Effector memory CD8-positive, alpha-beta T cell (primary cell): Measurements from ENCODE around the gene TMEM39A.
A peak's percentile ranks its signal among the peaks of the same experiment; 100 is the strongest.

Source experiments
- ATAC-seq: fragments of 150-1000 bp; cut with Tn5 transposase; replicated peaks from 2 replicates; pipeline ENCODE4 v1.10.0; 2021; ENCODE audit warnings: mild to moderate bottlenecking, moderate library complexity
- DNase-seq, 3 experiments: peaks; one replicate each; pipeline ENCODE4 v3.0.0; 2021
- H3K27ac Mint-ChIP-seq, 2 donors: one replicate each; pipeline ENCODE4 v1.8.0; 2022; ENCODE audit warnings: mild to moderate bottlenecking in 2 of 2, mixed read lengths in 2 of 2, moderate library complexity in 2 of 2
- H3K27me3 Mint-ChIP-seq, 2 donors: one replicate each; pipeline ENCODE4 v1.8.0; 2022; ENCODE audit warnings: mixed read lengths in 2 of 2
- H3K36me3 Mint-ChIP-seq: one replicate; pipeline ENCODE4 v1.8.0; 2022; ENCODE audit warnings: mild to moderate bottlenecking, moderate library complexity, mixed read lengths; ENCODE audit not compliant: insufficient read depth
- H3K4me1 Mint-ChIP-seq, 2 donors: one replicate each; pipeline ENCODE4 v1.8.0; 2022; ENCODE audit warnings: low read depth in 2 of 2, mixed read lengths in 2 of 2
- H3K4me3 Mint-ChIP-seq, 2 donors: one replicate each; pipeline ENCODE4 v1.8.0; 2022; ENCODE audit warnings: mild to moderate bottlenecking in 2 of 2, mixed read lengths in 2 of 2, moderate library complexity in 2 of 2
- H3K9me3 Mint-ChIP-seq, 2 donors: one replicate each; pipeline ENCODE4 v1.8.0; 2022; ENCODE audit warnings: mixed read lengths in 2 of 2

TMEM39A gene

GRCh38 chr3:119490153-119490552 is 26.7 kb upstream of the TMEM39A start:
- peaks cover 22% of the 10 kb centered on the region for H3K36me3 Mint-ChIP-seq
- DNase-seq (no peak), ATAC-seq (no peak)
- H3K9me3 Mint-ChIP-seq: no peaks in the 10 kb centered on the region
- no peaks in the 10 kb centered on the region for H3K27me3 Mint-ChIP-seq
- H3K4me3 Mint-ChIP-seq: no peak overlapping the region
- H3K4me1 Mint-ChIP-seq: no peaks in the 10 kb centered on the region
- peak overlapping the region in 1 of 2 donors; percentile 14 for H3K27ac Mint-ChIP-seq

- ATAC-seq (no peak), DNase-seq (no peak)
- Mint-ChIP-seq H3K4me1 (no peaks in the 10 kb centered on the region), H3K27ac (no peak overlapping the region), H3K4me3 (no peak overlapping the region), H3K36me3 (peaks cover 31% of the 10 kb centered on the region), H3K9me3 (no peaks in the 10 kb centered on the region), H3K27me3 (no peaks in the 10 kb centered on the region)
Observed at GRCh38 chr3:119485563-119485962, 22.1 kb upstream of the TMEM39A start.

- ATAC-seq (no peak), DNase-seq (no peak)
- H3K27ac Mint-ChIP-seq: no peak overlapping the region
- no peaks in the 10 kb centered on the region for H3K27me3 Mint-ChIP-seq
- no peak overlapping the region for H3K4me3 Mint-ChIP-seq
- H3K9me3 Mint-ChIP-seq: no peaks in the 10 kb centered on the region
- no peaks in the 10 kb centered on the region for H3K4me1 Mint-ChIP-seq
- peaks cover 46% of the 10 kb centered on the region for H3K36me3 Mint-ChIP-seq
Observed at GRCh38 chr3:119483101-119483500, 19.7 kb upstream of the TMEM39A start.

GRCh38 chr3:119481079-119481478 is 17.7 kb upstream of the TMEM39A start:
- DNase-seq: no peak
- Mint-ChIP-seq H3K27me3 (no peaks in the 10 kb centered on the region), H3K36me3 (peaks cover 41% of the 10 kb centered on the region), H3K4me3 (no peak overlapping the region), H3K9me3 (no peaks in the 10 kb centered on the region), H3K4me1 (peaks cover 0 to 4% of the 10 kb centered on the region in 2 donors), H3K27ac (no peak overlapping the region)
- no peak for ATAC-seq

GRCh38 chr3:119470866-119471265 is 7.5 kb upstream of the TMEM39A start:
- ATAC-seq (no peak), DNase-seq (no peak)
- Mint-ChIP-seq H3K27me3 (no peaks in the 10 kb centered on the region), H3K9me3 (no peaks in the 10 kb centered on the region), H3K36me3 (peaks cover 41% of the 10 kb centered on the region), H3K27ac (peak overlapping the region in 1 of 2 donors; percentile 54), H3K4me1 (peaks cover 27 to 37% of the 10 kb centered on the region in 2 donors), H3K4me3 (peak overlapping the region in 1 of 2 donors; percentile 88)

- peaks cover 34% of the 10 kb centered on the region for H3K36me3 Mint-ChIP-seq
- no peak for ATAC-seq
- H3K4me3 Mint-ChIP-seq: peak overlapping the region; percentile 88
- H3K4me1 Mint-ChIP-seq: peaks cover 27 to 34% of the 10 kb centered on the region in 2 donors
- no peaks in the 10 kb centered on the region for H3K9me3 Mint-ChIP-seq
- H3K27ac Mint-ChIP-seq: peak overlapping the region; percentile 83 to 93
- DNase-seq: no peak
- no peaks in the 10 kb centered on the region for H3K27me3 Mint-ChIP-seq
Observed at GRCh38 chr3:119469418-119470189, 6.2 kb upstream of the TMEM39A start.

- peaks cover 39 to 43% of the 10 kb centered on the region in 2 donors for H3K4me1 Mint-ChIP-seq
- ATAC-seq (no peak), DNase-seq (no peak)
- H3K4me3 Mint-ChIP-seq: peak overlapping the region; percentile 88
- H3K9me3 Mint-ChIP-seq: peaks cover 0 to 6% of the 10 kb centered on the region in 2 donors
- no peaks in the 10 kb centered on the region for H3K27me3 Mint-ChIP-seq
- H3K27ac Mint-ChIP-seq: peak overlapping the region in 1 of 2 donors; percentile 93
- peaks cover 35% of the 10 kb centered on the region for H3K36me3 Mint-ChIP-seq
Observed at GRCh38 chr3:119468041-119468440, 4.6 kb upstream of the TMEM39A start.

- Mint-ChIP-seq H3K9me3 (no peaks in the 10 kb centered on the region), H3K4me1 (peaks cover 23 to 29% of the 10 kb centered on the region in 2 donors), H3K27ac (peak overlapping the region; percentile 57 to 59), H3K4me3 (no peak overlapping the region), H3K27me3 (no peaks in the 10 kb centered on the region), H3K36me3 (peaks cover 70% of the 10 kb centered on the region)
- ATAC-seq (no peak), DNase-seq (no peak)
Observed at GRCh38 chr3:119457246-119457645, 6.2 kb downstream of the TMEM39A start.

GRCh38 chr3:119456469-119456868 is 6.9 kb downstream of the TMEM39A start:
- H3K27ac Mint-ChIP-seq: peak overlapping the region; percentile 56 to 59
- peaks cover 74% of the 10 kb centered on the region for H3K36me3 Mint-ChIP-seq
- no peaks in the 10 kb centered on the region for H3K9me3 Mint-ChIP-seq
- H3K4me3 Mint-ChIP-seq: no peak overlapping the region
- ATAC-seq: no peak
- no peaks in the 10 kb centered on the region for H3K27me3 Mint-ChIP-seq
- peaks cover 23 to 29% of the 10 kb centered on the region in 2 donors for H3K4me1 Mint-ChIP-seq
- DNase-seq: no peak

GRCh38 chr3:119453822-119454221 is 9.6 kb downstream of the TMEM39A start:
- H3K27ac Mint-ChIP-seq: peak overlapping the region in 1 of 2 donors; percentile 27
- no peaks in the 10 kb centered on the region for H3K9me3 Mint-ChIP-seq
- peaks cover 87% of the 10 kb centered on the region for H3K36me3 Mint-ChIP-seq
- H3K4me1 Mint-ChIP-seq: peaks cover 14 to 18% of the 10 kb centered on the region in 2 donors
- ATAC-seq: no peak
- no peak overlapping the region for H3K4me3 Mint-ChIP-seq
- H3K27me3 Mint-ChIP-seq: no peaks in the 10 kb centered on the region
- no peak for DNase-seq

- Mint-ChIP-seq H3K36me3 (peaks cover 65% of the 10 kb centered on the region), H3K4me1 (peaks cover 0 to 4% of the 10 kb centered on the region in 2 donors), H3K27me3 (no peaks in the 10 kb centered on the region), H3K27ac (no peak overlapping the region), H3K4me3 (no peak overlapping the region), H3K9me3 (no peaks in the 10 kb centered on the region)
- no peak for ATAC-seq
- DNase-seq: no peak
Observed at GRCh38 chr3:119444590-119444989, 18.8 kb downstream of the TMEM39A start.

GRCh38 chr3:119443179-119443578 is 20.2 kb downstream of the TMEM39A start:
- DNase-seq (no peak), ATAC-seq (no peak)
- no peak overlapping the region for H3K4me3 Mint-ChIP-seq
- no peaks in the 10 kb centered on the region for H3K27me3 Mint-ChIP-seq
- H3K27ac Mint-ChIP-seq: no peak overlapping the region
- H3K36me3 Mint-ChIP-seq: peaks cover 54% of the 10 kb centered on the region
- peaks cover 3 to 10% of the 10 kb centered on the region in 2 donors for H3K4me1 Mint-ChIP-seq
- H3K9me3 Mint-ChIP-seq: no peaks in the 10 kb centered on the region

- no peak for DNase-seq
- H3K9me3 Mint-ChIP-seq: no peaks in the 10 kb centered on the region
- peaks cover 17 to 35% of the 10 kb centered on the region in 2 donors for H3K4me1 Mint-ChIP-seq
- peak overlapping the region; percentile 75 to 77 for H3K27ac Mint-ChIP-seq
- peak overlapping the region in 1 of 2 donors; percentile 41 for H3K4me3 Mint-ChIP-seq
- peak; percentile 93 for ATAC-seq
- H3K27me3 Mint-ChIP-seq: no peaks in the 10 kb centered on the region
- H3K36me3 Mint-ChIP-seq: peaks cover 52% of the 10 kb centered on the region
Observed at GRCh38 chr3:119437691-119438258, 25.6 kb downstream of the TMEM39A start.

- no peaks in the 10 kb centered on the region for H3K27me3 Mint-ChIP-seq
- peak overlapping the region in 1 of 2 donors; percentile 82 for H3K27ac Mint-ChIP-seq
- H3K36me3 Mint-ChIP-seq: peaks cover 48% of the 10 kb centered on the region
Observed at GRCh38 chr3:119436977-119437376, 26.4 kb downstream of the TMEM39A start.

More at GRCh38 chr3:119436977-119437376, 26.4 kb downstream of the TMEM39A start:
- Mint-ChIP-seq H3K9me3 (no peaks in the 10 kb centered on the region), H3K4me1 (peaks cover 17 to 35% of the 10 kb centered on the region in 2 donors), H3K4me3 (no peak overlapping the region)
- no peak for ATAC-seq
- DNase-seq: no peak
